Stimulated activated CD8-positive, alpha-beta memory T cell treated with anti-CD3 and anti-CD28 coated beads, Interleukin-7, amount 100 ng/mL, for 24 hours (primary cell): Measurements from ENCODE around the gene DEFB131A.
"Not testable (repeated sequence)": the region's sequence is repeated elsewhere in the genome, so short reads cannot be mapped to it uniquely, and the experiment has no call there.

Experiments used
- DNase-seq: peaks from one replicate; pipeline ENCODE4 v3.0.0-alpha.2; 2020; ENCODE audit warnings: low read depth

DEFB131A gene

DNA sequence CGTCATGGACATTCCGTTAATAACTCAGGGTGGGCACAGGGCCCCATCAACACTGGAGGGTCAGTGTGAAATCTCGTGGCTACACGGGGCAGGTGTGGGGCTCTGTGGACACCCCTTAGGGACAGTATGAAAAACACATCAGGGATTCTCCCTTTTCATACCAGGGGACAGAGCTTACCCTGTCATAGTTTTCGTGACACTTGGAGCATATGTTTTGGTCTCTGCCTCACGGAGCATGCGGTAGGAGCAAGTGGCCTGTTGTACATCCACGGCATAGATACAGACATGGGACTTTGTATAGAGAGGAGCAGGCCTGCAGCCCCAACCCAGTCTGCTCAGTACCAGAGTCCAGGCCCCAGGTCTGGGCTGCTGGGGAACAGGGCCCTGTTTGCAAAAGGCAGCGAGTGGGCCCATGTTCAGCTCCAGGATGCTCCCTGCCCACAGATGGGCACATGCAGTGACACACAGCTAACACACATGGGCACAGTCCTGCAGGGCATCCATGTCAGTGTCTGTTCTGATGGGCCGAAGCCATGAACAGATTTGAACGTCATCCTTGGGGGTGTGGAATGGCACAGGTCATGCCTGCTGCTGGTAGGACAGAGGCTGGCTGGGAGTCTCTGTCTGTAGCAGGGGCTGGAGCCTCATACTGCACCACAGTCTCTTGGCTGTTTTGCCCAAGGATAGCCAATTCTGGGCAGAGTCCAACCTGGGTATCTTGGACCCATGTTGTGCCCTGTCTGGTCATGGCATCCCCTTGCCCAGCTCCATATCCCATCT is 50.2 kb downstream of the DEFB131A start:
- not testable (repeated sequence) for DNase-seq

DNA sequence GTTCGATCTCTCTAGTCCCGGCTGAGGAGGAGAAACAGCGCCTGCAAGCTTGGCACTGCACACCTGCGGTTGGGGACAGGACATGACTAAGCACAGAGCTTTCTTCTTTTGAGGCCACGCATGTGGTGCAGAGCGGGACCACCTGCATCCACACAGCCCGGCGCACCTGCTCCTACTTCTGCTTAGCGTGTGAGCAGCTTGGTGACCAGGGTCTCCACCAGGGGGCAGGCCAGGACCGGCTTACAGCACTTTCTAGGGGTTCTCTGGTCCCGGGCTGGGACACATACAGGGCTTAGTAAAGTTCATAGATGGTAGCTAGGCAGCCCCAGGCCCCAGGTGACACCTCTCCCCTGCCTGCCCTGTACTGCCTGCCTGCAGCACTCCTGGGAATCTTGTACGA is 51.2 kb downstream of the DEFB131A start:
- DNase-seq: peak; percentile 58

DNA sequence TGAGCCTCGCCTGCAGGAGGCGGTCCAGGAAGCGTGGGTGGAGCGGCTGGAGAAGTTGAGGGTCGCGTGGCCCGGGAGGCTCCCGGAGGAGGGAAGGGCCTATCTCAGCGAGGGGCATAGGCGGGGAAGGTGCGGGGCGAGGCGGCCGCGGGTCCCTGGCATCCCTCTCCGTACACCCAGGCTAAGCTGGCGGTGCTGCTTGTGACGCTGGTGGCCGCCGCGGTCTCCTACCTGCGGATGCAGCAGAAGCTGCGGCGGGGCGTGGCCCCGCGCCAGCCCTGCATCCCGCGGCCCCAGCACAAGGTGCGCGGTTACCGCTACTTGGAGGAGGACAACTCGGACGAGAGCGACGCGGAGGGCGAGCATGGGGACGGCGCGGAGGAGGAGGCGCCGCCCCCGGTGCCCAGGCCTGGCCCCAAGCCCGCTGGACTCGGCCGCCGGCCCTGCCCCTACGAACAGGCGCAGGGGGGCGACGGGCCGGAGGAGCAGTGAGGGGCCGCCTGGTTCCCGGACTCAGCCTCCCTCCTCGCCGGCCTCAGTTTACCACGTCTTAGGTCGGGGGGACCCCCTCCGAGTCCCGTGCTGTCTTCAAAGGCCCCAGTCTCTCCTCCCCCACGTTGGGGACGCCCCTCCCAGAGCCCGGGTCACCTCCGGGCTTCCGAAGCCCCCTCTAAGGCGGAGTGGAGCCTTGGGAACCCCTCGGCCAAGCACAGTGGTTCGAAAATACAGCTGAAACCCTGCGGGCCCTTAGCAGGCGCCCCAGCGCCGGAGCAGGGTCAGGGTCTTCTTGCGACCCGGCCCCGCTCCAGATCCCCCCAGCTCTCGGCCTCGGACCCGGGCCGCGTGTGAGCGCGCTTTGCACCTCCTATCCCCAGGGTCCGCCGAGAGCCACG is 53.6 kb downstream of the DEFB131A start:
- not testable (repeated sequence) for DNase-seq

DNA sequence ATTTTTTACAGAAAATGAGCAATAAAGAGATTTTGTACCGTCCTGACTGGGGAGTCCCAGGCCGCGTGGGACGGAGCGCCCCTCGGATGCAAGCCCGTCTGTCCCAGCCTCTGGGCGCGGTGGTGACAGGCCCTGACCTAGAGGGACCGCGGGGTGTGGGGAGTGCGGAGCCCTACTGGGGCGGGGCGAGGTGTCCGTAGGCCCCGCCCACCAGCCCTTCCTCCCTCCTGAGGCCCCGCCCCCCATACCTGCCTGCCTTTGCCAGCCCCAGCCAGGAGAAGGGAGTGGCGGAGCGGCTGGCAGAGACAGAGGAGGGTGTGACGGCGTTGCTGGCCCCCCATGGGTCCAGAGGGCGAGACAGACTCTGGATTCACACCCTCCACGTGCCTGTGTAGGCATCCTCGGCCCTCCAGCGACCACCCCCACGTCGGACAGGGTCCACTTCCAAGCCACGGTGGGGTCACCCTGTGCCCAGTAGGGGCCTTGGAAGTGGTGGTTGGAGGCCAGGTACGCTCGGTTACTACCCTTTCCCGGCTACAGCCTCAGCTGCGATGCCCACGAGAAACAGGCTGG is 54.3 kb downstream of the DEFB131A start:
- not testable (repeated sequence) for DNase-seq

DNA sequence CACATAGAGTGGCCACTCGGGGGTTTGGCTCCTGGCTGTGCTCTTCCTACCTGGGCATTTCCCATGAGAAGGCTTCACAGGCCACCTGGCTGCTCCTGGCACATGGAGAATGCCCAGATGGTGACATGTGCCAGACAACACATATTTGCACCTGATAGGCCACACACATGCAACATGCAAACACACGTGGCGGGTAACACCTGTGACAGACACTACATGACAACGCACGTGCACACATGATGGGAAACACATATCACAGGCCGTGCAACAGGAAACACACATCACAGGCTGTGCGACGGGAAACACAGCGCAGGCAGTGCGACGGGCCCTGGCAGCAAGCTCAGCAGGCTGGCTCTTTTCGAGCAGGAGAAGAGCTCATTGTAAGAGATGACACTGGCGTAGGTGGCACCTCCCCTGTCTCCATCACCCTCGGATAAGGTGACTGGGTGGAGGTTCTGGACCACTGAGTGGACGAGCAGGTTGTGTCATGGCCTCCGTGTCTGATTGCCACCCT is 55.8 kb downstream of the DEFB131A start:
- DNase-seq: not testable (repeated sequence)
